ENCODE results near the gene NRARP. TPM values are rescaled to one million over a fixed set of nuclear protein-coding genes. Genes with fewer than 3 reads are reported as not detected.

The NRARP gene
- total and polyA plus RNA-seq, 4 donors, result 0.48 to 1.3 (median 0.93) TPM; not detected in 1

GRCh38 chr9:137323531-137324331 is 21.7 kb upstream of the NRARP start:
- no peaks in the 10 kb centered on the region for H3K27me3 ChIP-seq (ENCODE audit: control insufficient read depth in 4 of 4, insufficient read depth in 4 of 4, low read length in 3 of 4)
- no peak overlapping the region for H3K9ac ChIP-seq (ENCODE audit: low read depth in 1 of 2, low read length in 2 of 2)
- WGBS, result 97% methylated on average over 37 of the region's 37 CpGs
- no peak overlapping the region for H3K4me3 ChIP-seq (ENCODE audit: low read depth in 1 of 3, low read length in 3 of 3)
- no peak for TF ChIP-seq ATF3 (IDR thresholded peaks at IDR 0.05)
- TF ChIP-seq HNF4G (IDR thresholded peaks at IDR 0.05), result no peak
- no peak for TF ChIP-seq YY1 (IDR thresholded peaks at IDR 0.05)
- TF ChIP-seq, protein P1, sequence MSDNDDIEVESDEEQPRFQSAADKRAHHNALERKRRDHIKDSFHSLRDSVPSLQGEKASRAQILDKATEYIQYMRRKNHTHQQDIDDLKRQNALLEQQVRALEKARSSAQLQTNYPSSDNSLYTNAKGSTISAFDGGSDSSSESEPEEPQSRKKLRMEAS (IDR thresholded peaks at IDR 0.05), result no peak
- TF ChIP-seq EGR1 (IDR thresholded peaks at IDR 0.05; ENCODE audit: low read depth in 2 of 2), result no peak
- TF ChIP-seq GABPA (IDR thresholded peaks at IDR 0.05 in 1 of 2, conservative IDR thresholded peaks at IDR 0.05 in 1 of 2), result no peak
- TF ChIP-seq SP1 (IDR thresholded peaks at IDR 0.05), result no peak
- no peak for TF ChIP-seq TAF1 (conservative IDR thresholded peaks at IDR 0.05)
- TF ChIP-seq, protein P2, sequence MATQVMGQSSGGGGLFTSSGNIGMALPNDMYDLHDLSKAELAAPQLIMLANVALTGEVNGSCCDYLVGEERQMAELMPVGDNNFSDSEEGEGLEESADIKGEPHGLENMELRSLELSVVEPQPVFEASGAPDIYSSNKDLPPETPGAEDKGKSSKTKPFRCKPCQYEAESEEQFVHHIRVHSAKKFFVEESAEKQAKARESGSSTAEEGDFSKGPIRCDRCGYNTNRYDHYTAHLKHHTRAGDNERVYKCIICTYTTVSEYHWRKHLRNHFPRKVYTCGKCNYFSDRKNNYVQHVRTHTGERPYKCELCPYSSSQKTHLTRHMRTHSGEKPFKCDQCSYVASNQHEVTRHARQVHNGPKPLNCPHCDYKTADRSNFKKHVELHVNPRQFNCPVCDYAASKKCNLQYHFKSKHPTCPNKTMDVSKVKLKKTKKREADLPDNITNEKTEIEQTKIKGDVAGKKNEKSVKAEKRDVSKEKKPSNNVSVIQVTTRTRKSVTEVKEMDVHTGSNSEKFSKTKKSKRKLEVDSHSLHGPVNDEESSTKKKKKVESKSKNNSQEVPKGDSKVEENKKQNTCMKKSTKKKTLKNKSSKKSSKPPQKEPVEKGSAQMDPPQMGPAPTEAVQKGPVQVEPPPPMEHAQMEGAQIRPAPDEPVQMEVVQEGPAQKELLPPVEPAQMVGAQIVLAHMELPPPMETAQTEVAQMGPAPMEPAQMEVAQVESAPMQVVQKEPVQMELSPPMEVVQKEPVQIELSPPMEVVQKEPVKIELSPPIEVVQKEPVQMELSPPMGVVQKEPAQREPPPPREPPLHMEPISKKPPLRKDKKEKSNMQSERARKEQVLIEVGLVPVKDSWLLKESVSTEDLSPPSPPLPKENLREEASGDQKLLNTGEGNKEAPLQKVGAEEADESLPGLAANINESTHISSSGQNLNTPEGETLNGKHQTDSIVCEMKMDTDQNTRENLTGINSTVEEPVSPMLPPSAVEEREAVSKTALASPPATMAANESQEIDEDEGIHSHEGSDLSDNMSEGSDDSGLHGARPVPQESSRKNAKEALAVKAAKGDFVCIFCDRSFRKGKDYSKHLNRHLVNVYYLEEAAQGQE (IDR thresholded peaks at IDR 0.05), result no peak
- TF ChIP-seq RAD21 (IDR thresholded peaks at IDR 0.05), result no peak
- TF ChIP-seq, protein P3, sequence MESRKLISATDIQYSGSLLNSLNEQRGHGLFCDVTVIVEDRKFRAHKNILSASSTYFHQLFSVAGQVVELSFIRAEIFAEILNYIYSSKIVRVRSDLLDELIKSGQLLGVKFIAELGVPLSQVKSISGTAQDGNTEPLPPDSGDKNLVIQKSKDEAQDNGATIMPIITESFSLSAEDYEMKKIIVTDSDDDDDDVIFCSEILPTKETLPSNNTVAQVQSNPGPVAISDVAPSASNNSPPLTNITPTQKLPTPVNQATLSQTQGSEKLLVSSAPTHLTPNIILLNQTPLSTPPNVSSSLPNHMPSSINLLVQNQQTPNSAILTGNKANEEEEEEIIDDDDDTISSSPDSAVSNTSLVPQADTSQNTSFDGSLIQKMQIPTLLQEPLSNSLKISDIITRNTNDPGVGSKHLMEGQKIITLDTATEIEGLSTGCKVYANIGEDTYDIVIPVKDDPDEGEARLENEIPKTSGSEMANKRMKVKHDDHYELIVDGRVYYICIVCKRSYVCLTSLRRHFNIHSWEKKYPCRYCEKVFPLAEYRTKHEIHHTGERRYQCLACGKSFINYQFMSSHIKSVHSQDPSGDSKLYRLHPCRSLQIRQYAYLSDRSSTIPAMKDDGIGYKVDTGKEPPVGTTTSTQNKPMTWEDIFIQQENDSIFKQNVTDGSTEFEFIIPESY (IDR thresholded peaks at IDR 0.05), result no peak
- no peak for TF ChIP-seq FOXA2 (IDR thresholded peaks at IDR 0.05)
- TF ChIP-seq JUND (IDR thresholded peaks at IDR 0.05), result no peak
- no peak for TF ChIP-seq NR2F2 (IDR thresholded peaks at IDR 0.05)
- TF ChIP-seq HNF4A (conservative IDR thresholded peaks at IDR 0.05), result no peak
- H3K4me1 ChIP-seq (ENCODE audit: control insufficient read depth in 4 of 4, insufficient read depth in 4 of 4, low read length in 3 of 4), result peaks cover 0 to 3% (median 1%) of the 10 kb centered on the region in 4 donors
- H3K27ac ChIP-seq (ENCODE audit: low read depth in 1 of 2, low read length in 2 of 2), result no peak overlapping the region
- H3K9me3 ChIP-seq (ENCODE audit: control insufficient read depth in 4 of 4, low read length in 3 of 4), result no peaks in the 10 kb centered on the region
- no peak for DNase-seq (ENCODE audit: low spot score)
- H3K36me3 ChIP-seq (ENCODE audit: control insufficient read depth in 4 of 4, insufficient read depth in 3 of 4, low read depth in 1 of 4, low read length in 3 of 4), result no peaks in the 10 kb centered on the region

DNA sequence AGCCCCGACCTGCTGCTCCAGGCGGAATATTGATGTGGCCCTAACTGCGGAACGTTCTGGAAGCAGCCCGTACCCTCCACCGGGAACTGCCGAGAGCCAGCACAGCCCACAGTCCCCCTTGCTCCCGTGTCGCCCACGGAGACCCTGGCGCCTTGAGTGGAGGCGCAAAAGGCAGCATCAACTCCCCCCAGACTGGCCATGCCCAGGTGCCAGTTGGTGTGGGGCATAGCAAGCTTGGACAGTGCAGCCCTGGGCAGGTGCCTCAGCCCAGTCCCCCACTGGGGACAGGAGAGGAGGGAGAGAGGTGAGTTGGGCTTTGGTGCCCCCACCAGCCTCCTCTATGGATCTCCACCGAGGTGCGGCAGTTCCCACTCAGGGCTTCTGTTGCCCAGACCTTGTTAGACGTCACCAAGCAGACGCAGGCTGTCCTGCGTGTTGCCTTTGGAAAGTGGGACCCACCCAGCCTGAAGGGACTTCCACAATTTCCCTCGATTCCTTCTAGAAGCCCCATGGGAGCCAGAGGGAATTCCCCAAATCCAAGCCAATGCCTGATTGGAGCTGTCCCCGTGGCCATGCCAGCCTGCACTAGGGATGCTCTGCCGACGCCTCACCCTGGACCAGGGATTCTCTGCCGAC is 19.8 kb upstream of the NRARP start:
- no peaks in the 10 kb centered on the region for H3K9me3 ChIP-seq (ENCODE audit: control insufficient read depth in 4 of 4, low read length in 3 of 4)
- H3K36me3 ChIP-seq (ENCODE audit: control insufficient read depth in 4 of 4, insufficient read depth in 3 of 4, low read depth in 1 of 4, low read length in 3 of 4), result no peaks in the 10 kb centered on the region
- WGBS, result 95% methylated on average over 22 of the region's 22 CpGs
- no peak for DNase-seq (ENCODE audit: low spot score)
- H3K27me3 ChIP-seq (ENCODE audit: control insufficient read depth in 4 of 4, insufficient read depth in 4 of 4, low read length in 3 of 4), result no peaks in the 10 kb centered on the region
- TF ChIP-seq EGR1 (IDR thresholded peaks at IDR 0.05; ENCODE audit: low read depth in 2 of 2) (no peak), JUND (IDR thresholded peaks at IDR 0.05) (no peak), TAF1 (conservative IDR thresholded peaks at IDR 0.05) (no peak), HNF4G (IDR thresholded peaks at IDR 0.05) (no peak), GABPA (IDR thresholded peaks at IDR 0.05 in 1 of 2, conservative IDR thresholded peaks at IDR 0.05 in 1 of 2) (no peak), SP1 (IDR thresholded peaks at IDR 0.05) (no peak)
- H3K4me3 ChIP-seq (ENCODE audit: low read depth in 1 of 3, low read length in 3 of 3), result no peak overlapping the region
- H3K9ac ChIP-seq (ENCODE audit: low read depth in 1 of 2, low read length in 2 of 2), result no peak overlapping the region
- H3K4me1 ChIP-seq (ENCODE audit: control insufficient read depth in 4 of 4, insufficient read depth in 4 of 4, low read length in 3 of 4), result peaks cover 0 to 3% (median 1%) of the 10 kb centered on the region in 4 donors
- H3K27ac ChIP-seq (ENCODE audit: low read depth in 1 of 2, low read length in 2 of 2), result no peak overlapping the region

Measured in liver (tissue), 9 donors.